Right lobe of liver (tissue), 4 donors: Measurements from ENCODE around the gene ITGA2B.
"Not testable (repeated sequence)": the region's sequence is repeated elsewhere in the genome, so short reads cannot be mapped to it uniquely, and the experiment has no call there.

Experiments used
- CTCF ChIP-seq, 4 donors: fragments of 200-600 bp in 3 of 4; fragments of 450-650 bp in 1 of 4; IDR thresholded peaks; one replicate each; pipeline versions ENCODE4 v1.5.1 to v1.8.0; 2016 to 2022; ENCODE audit warnings: antibody characterized with exemption in 4 of 4, mild to moderate bottlenecking in 2 of 4
- POLR2A ChIP-seq: fragments of 450-650 bp; IDR thresholded peaks from one replicate; pipeline ENCODE4 v1.6.1; 2017; ENCODE audit warnings: antibody characterized with exemption, mild to moderate bottlenecking
- donor health status: DM: no; HTN: no; CAD: no.
- donor health status: DM: no; HTN: no; CAD: no.
- donor health status: DM: no; HTN: yes; CAD: no.

- TF ChIP-seq CTCF (IDR thresholded peaks at IDR 0.05); POLR2A: not testable (repeated sequence)
Observed at GRCh38 chr17:44394112-44394511, 4.7 kb upstream of the ITGA2B start.
